Trophoblast cell (in vitro differentiated cells and primary cell): Measurements from ENCODE around the gene MIOX.

Source experiments
- DNase-seq, 2 donors: peaks; one replicate each; pipeline ENCODE4 v3.0.0-alpha.2; 2016
- H2AFZ ChIP-seq: 2 replicates; pipeline ENCODE4 v1.6.1; 2013; ENCODE audit warnings: low read length, moderate library complexity, mild to moderate bottlenecking; ENCODE audit not compliant: insufficient read depth, poor library complexity
- H2AK5ac ChIP-seq: 2 replicates; pipeline ENCODE4 v1.6.1; 2013; ENCODE audit warnings: mild to moderate bottlenecking, low read length
- H2BK120ac ChIP-seq: 2 replicates; pipeline ENCODE4 v1.6.1; 2013; ENCODE audit warnings: low read length, mild to moderate bottlenecking, moderate library complexity; ENCODE audit not compliant: insufficient read depth, poor library complexity
- H2BK12ac ChIP-seq: 2 replicates; pipeline ENCODE4 v1.6.1; 2013; ENCODE audit warnings: mild to moderate bottlenecking, low read length, moderate library complexity
- H2BK5ac ChIP-seq: 2 replicates; pipeline ENCODE4 v1.6.1; 2013; ENCODE audit warnings: low read length, low read depth, moderate library complexity, mild to moderate bottlenecking; ENCODE audit not compliant: poor library complexity
- H3K14ac ChIP-seq: 2 replicates; pipeline ENCODE4 v1.6.1; 2013; ENCODE audit warnings: mild to moderate bottlenecking, low read length
- H3K18ac ChIP-seq: 2 replicates; pipeline ENCODE4 v1.6.1; 2013; ENCODE audit warnings: mild to moderate bottlenecking, low read length
- H3K23ac ChIP-seq: 2 replicates; pipeline ENCODE4 v1.6.1; 2013; ENCODE audit warnings: low read length
- H3K27ac ChIP-seq: 2 replicates; pipeline ENCODE4 v1.5.1; 2013; ENCODE audit warnings: low read depth, mild to moderate bottlenecking, inconsistent platforms, low read length, moderate library complexity
- H3K27me3 ChIP-seq: 2 replicates; pipeline ENCODE4 v1.6.1; 2013; ENCODE audit warnings: inconsistent platforms, mild to moderate bottlenecking, low read length, moderate library complexity; ENCODE audit not compliant: insufficient read depth
- H3K36me3 ChIP-seq, 2 experiments: 1 replicate in 1 of 2; 2 replicates in 1 of 2; pipeline ENCODE4 v1.6.1; 2013; ENCODE audit warnings: low read length in 2 of 2, mild to moderate bottlenecking in 2 of 2, moderate library complexity in 1 of 2; ENCODE audit not compliant: insufficient read depth in 2 of 2, control insufficient read depth in 1 of 2
- H3K4ac ChIP-seq: 2 replicates; pipeline ENCODE4 v1.6.1; 2013; ENCODE audit warnings: low read depth, mild to moderate bottlenecking, low read length, moderate library complexity
- H3K4me1 ChIP-seq, 2 experiments: 1 replicate in 1 of 2; 2 replicates in 1 of 2; pipeline ENCODE4 v1.6.1; 2013; ENCODE audit warnings: low read length in 2 of 2, mild to moderate bottlenecking in 2 of 2, moderate library complexity in 1 of 2; ENCODE audit not compliant: insufficient read depth in 2 of 2, control insufficient read depth in 1 of 2
- H3K4me2 ChIP-seq: 2 replicates; pipeline ENCODE4 v1.6.1; 2013; ENCODE audit warnings: inconsistent platforms, mild to moderate bottlenecking, low read length, moderate library complexity
- H3K4me3 ChIP-seq: 2 replicates; pipeline ENCODE4 v1.5.1; 2013; ENCODE audit warnings: mild to moderate bottlenecking, low read depth, low read length, inconsistent platforms
- H3K79me1 ChIP-seq: one replicate; pipeline ENCODE4 v1.6.1; 2013; ENCODE audit warnings: low read length
- H3K79me2 ChIP-seq: 2 replicates; pipeline ENCODE4 v1.6.1; 2013; ENCODE audit warnings: low read length, mild to moderate bottlenecking; ENCODE audit not compliant: control insufficient read depth, insufficient read depth, poor library complexity
- H3K9ac ChIP-seq: 2 replicates; pipeline ENCODE4 v1.6.1; 2013; ENCODE audit warnings: mild to moderate bottlenecking, low read length
- H3K9me3 ChIP-seq: 2 replicates; pipeline ENCODE4 v1.6.1; 2013; ENCODE audit warnings: low read depth, mild to moderate bottlenecking, control low read depth, inconsistent platforms, low read length; ENCODE audit not compliant: insufficient read depth
- H4K12ac ChIP-seq: 2 replicates; pipeline ENCODE4 v1.6.1; 2013; ENCODE audit warnings: low read depth, mild to moderate bottlenecking, low read length, moderate library complexity
- H4K8ac ChIP-seq: 2 replicates; pipeline ENCODE4 v1.6.1; 2013; ENCODE audit warnings: low read depth, mild to moderate bottlenecking, low read length, moderate library complexity
- H4K91ac ChIP-seq: one replicate; pipeline ENCODE4 v1.6.1; 2013; ENCODE audit warnings: low read depth, mild to moderate bottlenecking, low read length, moderate library complexity
- WGBS: extraction: QIAGEN DNeasy Blood & Tissue Kit; methylation state at CpG from one replicate; pipeline ENCODE4 v1.1.7; 2013; ENCODE audit warnings: missing lambda C conversion rate; ENCODE audit not compliant: insufficient read length, insufficient coverage; ENCODE audit errors: extremely low coverage; 5-methylcytosine and 5-hydroxymethylcytosine counted together

MIOX gene

GRCh38 chr22:50530580-50530876 lies 43.9 kb downstream of the MIOX start:
- Histone ChIP-seq H3K9me3 (no peaks in the 10 kb centered on the region), H4K12ac (peak overlapping the region; percentile 57), H2AK5ac (peak overlapping the region; percentile 80), H3K14ac (peak overlapping the region; percentile 75), H2BK5ac (peak overlapping the region; percentile 65), H2BK120ac (peak overlapping the region; percentile 70), H3K9ac (peak overlapping the region; percentile 44), H3K36me3 (no peaks in the 10 kb centered on the region), H3K79me2 (peaks cover 23% of the 10 kb centered on the region), H3K27ac (peak overlapping the region; percentile 80), H2BK12ac (peak overlapping the region; percentile 63), H3K4me3 (peak overlapping the region; percentile 41), H3K4ac (peak overlapping the region; percentile 60), H3K27me3 (no peaks in the 10 kb centered on the region), H3K18ac (peak overlapping the region; percentile 89), H3K4me1 (peaks cover 28 to 52% of the 10 kb centered on the region in 2 experiments), H3K79me1 (peaks cover 52% of the 10 kb centered on the region), H2AFZ (peak overlapping the region; percentile 67), H4K91ac (peak overlapping the region; percentile 98), H3K23ac (no peak overlapping the region), H3K4me2 (peak overlapping the region; percentile 84), H4K8ac (peak overlapping the region; percentile 92)
- WGBS, result no CpG with 5 or more reads among the region's 21 CpGs
- DNase-seq, result no peak

- H3K27ac ChIP-seq, result peak overlapping the region; percentile 98
- H3K9me3 ChIP-seq, result no peaks in the 10 kb centered on the region
- H2AK5ac ChIP-seq, result peak overlapping the region; percentile 99
- peak overlapping the region; percentile 96 for H3K4ac ChIP-seq
- peak overlapping the region; percentile 98 for H4K12ac ChIP-seq
- H2BK120ac ChIP-seq, result peak overlapping the region; percentile 96
- H3K23ac ChIP-seq, result no peak overlapping the region
- H2BK5ac ChIP-seq, result peak overlapping the region; percentile 87
- H3K9ac ChIP-seq, result peak overlapping the region; percentile 14
- H3K4me1 ChIP-seq, result peaks cover 28 to 52% of the 10 kb centered on the region in 2 experiments
- H3K79me1 ChIP-seq, result peaks cover 48% of the 10 kb centered on the region
- no CpG with 5 or more reads among the region's 53 CpGs for WGBS
- H3K79me2 ChIP-seq, result peaks cover 23% of the 10 kb centered on the region
- H4K91ac ChIP-seq, result peak overlapping the region; percentile 98
- H3K4me3 ChIP-seq, result peak overlapping the region; percentile 60
- H2BK12ac ChIP-seq, result peak overlapping the region; percentile 87
- no peaks in the 10 kb centered on the region for H3K36me3 ChIP-seq
- H3K18ac ChIP-seq, result peak overlapping the region; percentile 99
- H3K4me2 ChIP-seq, result peak overlapping the region; percentile 84
- H3K14ac ChIP-seq, result peak overlapping the region; percentile 99
- peak; percentile 93 for DNase-seq
- H2AFZ ChIP-seq, result peak overlapping the region; percentile 59
- no peaks in the 10 kb centered on the region for H3K27me3 ChIP-seq
- H4K8ac ChIP-seq, result peak overlapping the region; percentile 96
These were observed 44.4 kb downstream of the MIOX start for GRCh38 chr22:50530877-50531545.

GRCh38 chr22:50531546-50531961 lies 44.9 kb downstream of the MIOX start:
- no CpG with 5 or more reads among the region's 44 CpGs for WGBS
- Histone ChIP-seq H3K4me3 (peak overlapping the region; percentile 60), H4K8ac (peak overlapping the region; percentile 96)

GRCh38 chr22:50531962-50532674 lies 45.5 kb downstream of the MIOX start:
- H3K18ac ChIP-seq, result peak overlapping the region; percentile 99
- no peaks in the 10 kb centered on the region for H3K9me3 ChIP-seq
- peak overlapping the region; percentile 59 for H2AFZ ChIP-seq
- H3K27ac ChIP-seq, result peak overlapping the region; percentile 98
- H3K9ac ChIP-seq, result peak overlapping the region; percentile 63
- H3K27me3 ChIP-seq, result no peaks in the 10 kb centered on the region
- peaks cover 25 to 45% of the 10 kb centered on the region in 2 experiments for H3K4me1 ChIP-seq
- H2BK12ac ChIP-seq, result peak overlapping the region; percentile 87
- WGBS, result no CpG with 5 or more reads among the region's 56 CpGs
- H3K79me1 ChIP-seq, result peaks cover 40% of the 10 kb centered on the region
- H3K79me2 ChIP-seq, result peaks cover 17% of the 10 kb centered on the region
- H3K4me3 ChIP-seq, result peak overlapping the region; percentile 60
- H2BK120ac ChIP-seq, result peak overlapping the region; percentile 96
- peak overlapping the region; percentile 98 for H4K12ac ChIP-seq
- peak overlapping the region; percentile 84 for H3K4me2 ChIP-seq
- H3K4ac ChIP-seq, result peak overlapping the region; percentile 96
- peak in 1 of 2 donors; percentile 74 for DNase-seq
- peak overlapping the region; percentile 98 for H4K91ac ChIP-seq
- peak overlapping the region; percentile 96 for H4K8ac ChIP-seq
- H3K23ac ChIP-seq, result no peak overlapping the region
- H3K36me3 ChIP-seq, result no peaks in the 10 kb centered on the region
- peak overlapping the region; percentile 87 for H2BK5ac ChIP-seq
- H3K14ac ChIP-seq, result peak overlapping the region; percentile 99
- peak overlapping the region; percentile 99 for H2AK5ac ChIP-seq

More at GRCh38 chr22:50531546-50531961, 44.9 kb downstream of the MIOX start:
- H4K12ac ChIP-seq, result peak overlapping the region; percentile 98
- peaks cover 19% of the 10 kb centered on the region for H3K79me2 ChIP-seq
- H3K79me1 ChIP-seq, result peaks cover 42% of the 10 kb centered on the region
- peak overlapping the region; percentile 59 for H2AFZ ChIP-seq
- peaks cover 28 to 51% of the 10 kb centered on the region in 2 experiments for H3K4me1 ChIP-seq
- peak overlapping the region; percentile 63 for H3K9ac ChIP-seq
- peak overlapping the region; percentile 98 for H3K27ac ChIP-seq
- peak overlapping the region; percentile 99 for H3K14ac ChIP-seq
- H3K23ac ChIP-seq, result no peak overlapping the region
- peak overlapping the region; percentile 99 for H2AK5ac ChIP-seq
- peak overlapping the region; percentile 84 for H3K4me2 ChIP-seq
- peak overlapping the region; percentile 96 for H3K4ac ChIP-seq
- peak overlapping the region; percentile 98 for H4K91ac ChIP-seq
- peak overlapping the region; percentile 99 for H3K18ac ChIP-seq
- no peaks in the 10 kb centered on the region for H3K36me3 ChIP-seq
- peak overlapping the region; percentile 96 for H2BK120ac ChIP-seq
- H2BK12ac ChIP-seq, result peak overlapping the region; percentile 87
- DNase-seq, result peak; percentile 89 to 91
- H3K9me3 ChIP-seq, result no peaks in the 10 kb centered on the region
- H2BK5ac ChIP-seq, result peak overlapping the region; percentile 87
- no peaks in the 10 kb centered on the region for H3K27me3 ChIP-seq
